GM19395 (cell line): Measurements from ENCODE around the gene NARS2.
"Not testable (repeated sequence)": the region's sequence is repeated elsewhere in the genome, so short reads cannot be mapped to it uniquely, and the experiment has no call there.

ENCODE experiments used
- ATAC-seq: cut with Tn5 transposase; IDR thresholded peaks from one replicate; pipeline ENCODE4 v1.9.1; 2021; ENCODE audit warnings: mild to moderate bottlenecking, moderate library complexity; ENCODE audit not compliant: unreplicated experiment

Gene NARS2

GRCh38 chr11:78577495-78577894 is 2.8 kb upstream of the NARS2 start:
- no peak for ATAC-seq

DNA sequence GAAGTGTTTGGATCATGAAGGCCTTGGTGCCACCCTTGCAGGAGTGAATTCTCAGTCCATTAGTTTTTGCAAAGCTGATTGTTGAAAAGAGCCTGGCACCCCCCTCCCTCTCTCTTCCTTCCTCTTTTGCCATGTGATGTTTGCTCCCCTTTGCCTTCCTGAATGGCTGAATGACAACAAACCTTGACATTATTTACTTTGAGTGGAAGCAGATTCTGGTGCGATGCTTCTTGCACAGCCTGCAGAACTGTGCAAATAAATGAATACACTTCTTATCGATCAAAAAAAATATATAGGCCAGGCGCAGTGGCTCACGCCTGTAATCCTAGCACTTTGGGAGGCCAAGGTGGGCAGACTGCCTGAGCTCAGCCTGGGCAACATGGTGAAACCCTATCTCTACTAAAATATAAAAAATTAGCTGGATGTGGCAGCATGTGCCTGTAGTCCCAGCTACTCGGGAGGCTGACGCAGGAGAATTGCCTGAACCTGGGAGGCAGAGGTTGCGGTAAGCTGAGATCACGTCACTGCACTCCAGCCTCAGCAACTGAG is 2.0 kb upstream of the NARS2 start:
- ATAC-seq, result no peak

DNA sequence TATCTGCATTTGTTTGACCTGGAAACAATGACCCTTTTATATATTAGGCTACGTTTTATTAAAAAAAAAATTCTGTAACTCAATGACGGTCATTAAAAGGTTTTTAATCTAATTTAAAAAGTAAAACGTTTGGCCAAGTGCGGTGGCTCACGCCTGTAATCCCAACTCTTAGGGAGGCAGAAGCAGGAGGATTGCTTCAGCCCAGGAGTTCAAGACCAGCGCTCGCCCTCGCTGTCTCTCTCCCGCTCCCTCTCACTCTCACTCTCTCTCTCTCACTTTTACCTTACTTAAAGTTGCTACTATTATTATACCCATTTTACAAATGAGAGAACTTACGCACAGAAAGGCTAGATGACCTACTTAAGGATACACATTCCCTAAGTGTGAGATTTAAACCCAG is 814 bp upstream of the NARS2 start:
- no peak for ATAC-seq

GRCh38 chr11:78573681-78574080 is 983 bp downstream of the NARS2 start:
- no peak for ATAC-seq

DNA sequence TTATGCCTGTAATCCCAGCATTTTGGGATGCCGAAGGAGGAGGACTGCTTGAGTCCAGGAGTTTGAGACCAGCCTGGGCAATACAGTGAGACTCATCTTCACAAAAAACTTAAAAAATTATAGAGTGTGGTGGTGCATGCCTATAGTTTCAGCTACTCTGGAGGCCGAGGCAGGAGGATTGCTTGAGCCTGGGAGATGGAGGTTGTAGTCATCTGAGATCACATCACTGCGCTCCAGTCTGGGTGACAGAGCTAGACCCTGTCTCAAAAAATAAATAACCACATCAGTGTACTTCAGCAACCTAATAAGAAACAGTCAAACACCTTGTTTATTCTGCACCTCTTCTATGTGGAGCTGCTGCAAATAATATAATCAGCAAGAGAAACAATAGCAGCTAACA is 1.4 kb downstream of the NARS2 start:
- no peak for ATAC-seq

GRCh38 chr11:78572394-78572793 is 2.3 kb downstream of the NARS2 start:
- ATAC-seq, result no peak

- ATAC-seq, result no peak
Measured at GRCh38 chr11:78570031-78570430, 4.6 kb downstream of the NARS2 start.

- no peak for ATAC-seq
Measured at GRCh38 chr11:78567209-78567608, 7.5 kb downstream of the NARS2 start.

DNA sequence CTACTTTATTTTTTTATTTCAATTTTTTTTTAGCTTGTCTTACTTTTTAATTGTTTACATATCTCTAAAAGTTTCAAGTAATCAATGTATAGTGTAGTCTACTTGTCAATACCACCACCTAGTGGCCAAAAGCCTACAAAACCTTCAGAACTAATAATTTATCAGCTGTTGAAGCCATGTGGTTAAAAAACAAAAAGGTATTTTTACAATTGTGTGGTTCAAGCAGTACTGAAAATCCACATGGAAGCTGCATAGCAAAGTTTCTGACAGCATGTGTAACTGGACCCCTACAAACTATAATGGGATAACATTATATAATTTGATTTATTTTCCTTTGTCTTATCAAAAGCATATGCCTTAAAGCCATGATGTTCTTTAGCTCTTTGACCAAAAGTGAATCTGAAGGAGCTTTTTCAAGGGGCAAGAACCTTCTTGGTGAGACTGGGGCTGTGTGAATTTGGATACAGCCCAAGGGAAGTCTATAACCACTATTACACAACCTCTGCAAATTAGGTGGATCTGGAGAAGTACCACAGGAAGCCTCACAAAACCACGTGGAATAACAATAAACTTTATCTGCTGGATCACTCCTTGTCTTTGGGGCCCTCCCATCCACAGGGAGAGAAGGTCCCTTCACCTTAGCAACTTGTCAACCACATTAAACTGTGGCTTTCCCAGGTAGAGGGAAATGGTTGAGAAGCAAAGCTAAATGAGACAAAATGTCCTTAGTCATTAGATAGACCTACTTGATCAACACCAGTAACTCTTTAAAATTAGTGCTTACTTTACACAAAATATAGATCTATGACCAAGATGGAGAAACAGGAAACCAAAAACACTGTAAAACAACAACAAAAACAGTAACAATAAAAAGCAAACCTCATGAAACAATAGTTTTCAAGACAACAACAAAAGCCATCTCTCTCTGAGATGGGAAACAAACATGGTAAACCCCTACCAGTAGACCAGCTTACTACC is 9.9 kb downstream of the NARS2 start:
- ATAC-seq, result no peak

DNA sequence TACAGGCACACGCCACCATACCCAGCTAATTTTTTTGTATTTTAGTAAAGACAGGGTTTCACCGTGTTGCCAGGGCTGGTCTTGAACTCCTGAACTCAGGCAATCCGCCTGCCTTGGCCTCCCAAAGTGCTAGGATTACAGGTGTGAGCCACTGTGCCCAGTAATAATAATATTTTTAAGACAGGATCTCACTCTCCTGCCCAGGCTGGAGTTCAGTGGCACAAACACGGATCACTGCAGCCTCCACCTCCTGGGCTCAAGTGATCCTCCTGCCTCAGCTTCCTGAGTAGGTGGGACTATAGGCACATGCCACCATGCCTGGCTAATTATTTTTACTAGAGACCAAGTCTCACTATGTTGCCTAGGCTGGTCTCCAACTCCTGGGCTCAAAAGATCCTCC is 10.6 kb downstream of the NARS2 start:
- not testable (repeated sequence) for ATAC-seq

GRCh38 chr11:78563090-78563489 is 11.6 kb downstream of the NARS2 start:
- not testable (repeated sequence) for ATAC-seq

DNA sequence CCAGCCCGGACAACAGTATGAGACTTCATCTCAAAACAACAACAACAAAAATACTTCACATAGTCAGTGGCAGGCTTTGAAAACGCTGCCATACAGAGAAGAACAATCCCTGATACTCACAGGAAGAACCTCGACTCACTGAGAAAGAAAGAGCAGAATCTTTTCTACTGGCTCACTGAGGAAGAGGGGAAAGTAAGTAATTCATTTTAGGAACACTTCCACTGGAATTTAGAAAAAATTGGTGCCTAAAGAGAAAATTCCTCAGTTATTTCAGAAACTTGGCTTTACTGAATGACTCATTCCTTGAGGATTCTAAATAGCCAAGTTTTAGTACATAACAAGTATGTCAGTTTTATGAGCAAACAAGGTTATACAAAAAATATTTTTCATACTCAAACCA is 12.3 kb downstream of the NARS2 start:
- ATAC-seq, result no peak

GRCh38 chr11:78560826-78561484 is 13.7 kb downstream of the NARS2 start:
- ATAC-seq, result no peak

DNA sequence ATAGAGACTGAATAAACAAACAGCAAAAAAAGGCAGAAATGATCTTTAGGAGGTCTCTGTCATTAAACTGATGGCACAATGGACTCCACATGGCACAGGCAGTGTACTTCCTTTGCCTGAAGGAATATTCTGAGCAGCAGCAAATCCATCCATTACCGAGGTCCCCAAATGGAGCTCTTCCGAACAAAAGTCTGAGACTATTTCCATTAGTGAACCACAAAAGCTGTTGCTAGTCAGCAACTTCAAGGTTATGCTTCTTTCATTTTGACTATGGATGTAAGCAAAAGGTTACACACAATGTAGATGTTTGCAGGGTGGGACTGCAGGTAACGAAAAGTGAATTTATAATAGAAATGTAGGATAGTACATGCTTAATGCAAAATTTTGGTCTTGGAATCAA is 14.5 kb downstream of the NARS2 start:
- peak; percentile 60 for ATAC-seq

GRCh38 chr11:78557236-78557635 is 17.4 kb downstream of the NARS2 start:
- no peak for ATAC-seq

DNA sequence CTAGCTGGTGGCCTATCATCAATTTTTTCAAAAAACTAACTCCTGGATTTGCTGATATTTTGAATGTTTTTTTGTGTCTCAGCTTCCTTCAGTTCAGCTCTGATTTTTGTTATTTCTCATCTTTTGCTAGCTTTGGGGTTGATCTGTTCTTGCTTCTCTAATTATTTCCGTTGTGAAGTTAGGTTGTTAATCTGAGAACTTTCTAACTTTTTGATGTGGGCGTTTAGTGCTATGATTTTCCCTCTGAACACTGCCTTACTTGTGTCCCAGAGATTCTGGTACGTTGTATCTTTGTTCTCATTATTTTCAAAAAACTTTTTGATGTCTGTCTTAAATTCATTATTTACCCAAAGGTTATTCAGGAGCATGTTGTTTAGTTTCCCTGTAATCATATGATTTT is 19.1 kb downstream of the NARS2 start:
- no peak for ATAC-seq

DNA sequence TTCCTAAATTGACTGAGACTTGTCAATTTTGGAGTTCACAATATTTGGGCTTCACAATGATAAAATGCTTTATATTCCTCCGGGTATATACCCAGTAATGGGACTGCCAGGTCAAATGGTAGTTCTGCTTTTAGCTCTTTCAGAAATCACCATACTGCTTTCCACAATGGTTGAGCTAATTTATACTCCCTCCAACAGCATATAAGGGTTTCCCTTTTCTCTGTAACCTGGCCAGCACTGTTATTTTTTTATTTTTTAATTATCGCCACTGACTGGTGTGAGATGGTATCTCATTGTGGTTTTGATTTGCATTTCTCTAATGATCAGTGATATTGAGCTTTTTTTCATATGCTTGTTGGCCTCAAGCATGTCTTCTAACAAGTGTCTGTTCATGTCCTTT is 21.8 kb downstream of the NARS2 start:
- ATAC-seq, result no peak

DNA sequence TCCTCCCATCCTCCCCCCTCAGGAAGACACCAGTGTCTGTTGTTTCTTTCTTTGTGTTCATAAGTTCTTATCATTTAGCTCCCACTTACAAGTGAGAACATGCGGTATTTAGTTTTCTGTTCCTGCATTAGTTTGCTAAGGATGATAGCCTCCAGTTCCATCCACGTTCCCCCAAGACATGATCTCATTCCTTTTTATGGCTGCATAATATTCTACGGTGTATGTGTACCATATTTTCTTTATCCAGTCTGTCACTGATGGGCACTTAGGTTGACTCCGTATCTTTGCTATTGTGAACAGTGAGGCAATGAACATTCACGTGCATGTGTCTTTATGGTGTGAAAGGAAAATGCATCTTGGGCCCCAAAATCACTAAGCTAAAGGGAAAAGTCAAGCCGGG is 22.5 kb downstream of the NARS2 start:
- not testable (repeated sequence) for ATAC-seq

- ATAC-seq, result no peak
Measured at GRCh38 chr11:78551066-78551465, 23.6 kb downstream of the NARS2 start.

GRCh38 chr11:78549624-78550409 is 24.8 kb downstream of the NARS2 start:
- no peak for ATAC-seq
